ENCODE results near the gene NINL.

GRCh38 chr20:25606094-25606695 lies 20.9 kb upstream of the NINL start:
- no peak for TF ChIP-seq TCF12 (IDR thresholded peaks at IDR 0.05; ENCODE audit: low read depth)
- no peak for TF ChIP-seq EP300 (IDR thresholded peaks at IDR 0.05; ENCODE audit: borderline replicate concordance)
- TF ChIP-seq MAX (IDR thresholded peaks at IDR 0.05): no peak
- no peak for TF ChIP-seq YY1 (IDR thresholded peaks at IDR 0.05; ENCODE audit: low read depth)
- TF ChIP-seq REST (IDR thresholded peaks at IDR 0.05; ENCODE audit: low read depth): no peak
- TF ChIP-seq TEAD4 (IDR thresholded peaks at IDR 0.05): no peak
- TF ChIP-seq TAF1 (IDR thresholded peaks at IDR 0.05; ENCODE audit: low read depth): no peak
- no peak for TF ChIP-seq CEBPB (IDR thresholded peaks at IDR 0.05)
- TF ChIP-seq RAD21 (IDR thresholded peaks at IDR 0.05; ENCODE audit: low read depth): no peak
- TF ChIP-seq CREB1 (IDR thresholded peaks at IDR 0.05; ENCODE audit: low read depth): no peak

Measured in Ishikawa (cell line).